Loucy (cell line): ENCODE measurements around the gene RPL15.

ENCODE experiments used
- H2AFZ ChIP-seq: fragments of 200-600 bp; sonication (generic); 2 replicates; pipeline ENCODE4 v1.6.0; 2016; ENCODE audit warnings: antibody characterized with exemption, mild to moderate bottlenecking, low read length, moderate library complexity
- H3F3A ChIP-seq: fragments of 200-600 bp; 2 replicates; pipeline ENCODE4 v1.6.0; 2016; ENCODE audit warnings: antibody characterized with exemption, low read depth, mild to moderate bottlenecking
- H3K27me3 ChIP-seq: fragments of 200-600 bp; sonication (generic); 2 replicates; pipeline ENCODE4 v1.6.1; 2014; ENCODE audit warnings: low read length, mild to moderate bottlenecking; ENCODE audit not compliant: insufficient read depth, poor library complexity, severe bottlenecking
- H3K36me3 ChIP-seq: fragments of 200-600 bp; sonication (generic); 2 replicates; pipeline ENCODE4 v1.6.1; 2016; ENCODE audit warnings: low read length; ENCODE audit not compliant: insufficient read depth
- H3K4me1 ChIP-seq: fragments of 200-600 bp; sonication (generic); 2 replicates; pipeline ENCODE4 v1.5.1; 2014; ENCODE audit warnings: low read length, mild to moderate bottlenecking; ENCODE audit not compliant: insufficient read depth, poor library complexity, severe bottlenecking
- H3K4me2 ChIP-seq: fragments of 200-600 bp; sonication (generic); 2 replicates; pipeline ENCODE4 v1.6.0; 2014; ENCODE audit warnings: antibody characterized with exemption, low read length, low read depth, mild to moderate bottlenecking; ENCODE audit not compliant: poor library complexity, severe bottlenecking
- H3K4me3 ChIP-seq: fragments of 200-600 bp; sonication (generic); 2 replicates; pipeline ENCODE4 v1.5.1; 2014; ENCODE audit warnings: low read length, mild to moderate bottlenecking, mixed read lengths; ENCODE audit not compliant: poor library complexity, severe bottlenecking
- H3K79me2 ChIP-seq: fragments of 200-600 bp; sonication (generic); 2 replicates; pipeline ENCODE4 v1.6.1; 2014; ENCODE audit warnings: low read length; ENCODE audit not compliant: insufficient read depth
- H3K9ac ChIP-seq: fragments of 200-600 bp; sonication (generic); 2 replicates; pipeline ENCODE4 v1.6.0; 2014; ENCODE audit warnings: mild to moderate bottlenecking, low read depth, low read length, moderate library complexity; ENCODE audit not compliant: poor library complexity, severe bottlenecking
- H3K9me2 ChIP-seq: fragments of 200-600 bp; sonication (generic); replicated peaks from 2 replicates; pipeline ENCODE4 v1.6.1; 2016; ENCODE audit warnings: low read depth, low read length, mixed read lengths
- H3K9me3 ChIP-seq: fragments of 200-600 bp; sonication (generic); 2 replicates; pipeline ENCODE4 v1.6.1; 2014; ENCODE audit warnings: mild to moderate bottlenecking, antibody characterized with exemption, low read length, low read depth; ENCODE audit not compliant: insufficient read depth
- H4K20me1 ChIP-seq: fragments of 200-600 bp; sonication (generic); 2 replicates; pipeline ENCODE4 v1.6.0; 2014; ENCODE audit warnings: antibody characterized with exemption, low read length, mild to moderate bottlenecking; ENCODE audit not compliant: insufficient read depth, poor library complexity, severe bottlenecking
- EZH2phosphoT487 ChIP-seq: fragments of 200-600 bp; IDR thresholded peaks from 2 replicates; pipeline ENCODE4 v1.6.1; 2018; ENCODE audit warnings: antibody characterized with exemption, mild to moderate bottlenecking, moderate library complexity, borderline replicate concordance
- TF ChIP-seq, protein P1 (sequence below): fragments of 200-600 bp; sonication (generic); conservative IDR thresholded peaks from 2 replicates; pipeline ENCODE4 v1.5.1; 2014; ENCODE audit warnings: mild to moderate bottlenecking, antibody characterized with exemption, low read length

Gene RPL15

DNA sequence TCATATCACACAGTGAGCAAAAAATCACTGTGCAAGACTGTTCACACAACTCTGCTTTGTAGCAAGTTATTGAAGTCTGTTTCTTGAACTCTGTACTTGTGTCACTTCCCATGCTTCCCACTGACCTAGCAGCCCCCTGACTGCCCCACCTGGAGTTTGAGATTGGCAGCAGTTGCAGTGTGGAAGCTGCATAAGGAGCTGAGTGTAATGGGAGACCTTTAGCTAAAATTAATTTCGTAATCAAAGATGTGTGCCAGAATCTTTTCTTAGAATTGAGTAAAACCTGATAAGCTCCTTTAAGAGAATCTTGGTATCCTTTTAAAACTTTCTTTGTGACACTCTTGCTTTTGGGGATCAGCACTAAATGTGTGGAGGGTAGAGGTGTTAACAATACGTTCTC lies 43.0 kb upstream of the RPL15 start:
- H3K36me3 ChIP-seq, result peaks cover 8% of the 10 kb centered on the region; the same call in 1 of the 2 replicates
- no peak overlapping the region for H3K4me2 ChIP-seq
- no peaks in the 10 kb centered on the region for H3K27me3 ChIP-seq
- peaks cover 81% of the 10 kb centered on the region for H3K79me2 ChIP-seq
- no peak overlapping the region for H3K4me3 ChIP-seq
- H3K9me3 ChIP-seq, result no peaks in the 10 kb centered on the region
- H4K20me1 ChIP-seq, result peaks cover 67% of the 10 kb centered on the region
- H3K9me2 ChIP-seq, result no peaks in the 10 kb centered on the region
- H2AFZ ChIP-seq, result no peak overlapping the region
- no peaks in the 10 kb centered on the region for H3K4me1 ChIP-seq
- no peaks in the 10 kb centered on the region for H3F3A ChIP-seq
- H3K9ac ChIP-seq, result no peak overlapping the region
- TF ChIP-seq EZH2phosphoT487, result no peak
- TF ChIP-seq, protein P1, sequence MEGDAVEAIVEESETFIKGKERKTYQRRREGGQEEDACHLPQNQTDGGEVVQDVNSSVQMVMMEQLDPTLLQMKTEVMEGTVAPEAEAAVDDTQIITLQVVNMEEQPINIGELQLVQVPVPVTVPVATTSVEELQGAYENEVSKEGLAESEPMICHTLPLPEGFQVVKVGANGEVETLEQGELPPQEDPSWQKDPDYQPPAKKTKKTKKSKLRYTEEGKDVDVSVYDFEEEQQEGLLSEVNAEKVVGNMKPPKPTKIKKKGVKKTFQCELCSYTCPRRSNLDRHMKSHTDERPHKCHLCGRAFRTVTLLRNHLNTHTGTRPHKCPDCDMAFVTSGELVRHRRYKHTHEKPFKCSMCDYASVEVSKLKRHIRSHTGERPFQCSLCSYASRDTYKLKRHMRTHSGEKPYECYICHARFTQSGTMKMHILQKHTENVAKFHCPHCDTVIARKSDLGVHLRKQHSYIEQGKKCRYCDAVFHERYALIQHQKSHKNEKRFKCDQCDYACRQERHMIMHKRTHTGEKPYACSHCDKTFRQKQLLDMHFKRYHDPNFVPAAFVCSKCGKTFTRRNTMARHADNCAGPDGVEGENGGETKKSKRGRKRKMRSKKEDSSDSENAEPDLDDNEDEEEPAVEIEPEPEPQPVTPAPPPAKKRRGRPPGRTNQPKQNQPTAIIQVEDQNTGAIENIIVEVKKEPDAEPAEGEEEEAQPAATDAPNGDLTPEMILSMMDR, result no peak

DNA sequence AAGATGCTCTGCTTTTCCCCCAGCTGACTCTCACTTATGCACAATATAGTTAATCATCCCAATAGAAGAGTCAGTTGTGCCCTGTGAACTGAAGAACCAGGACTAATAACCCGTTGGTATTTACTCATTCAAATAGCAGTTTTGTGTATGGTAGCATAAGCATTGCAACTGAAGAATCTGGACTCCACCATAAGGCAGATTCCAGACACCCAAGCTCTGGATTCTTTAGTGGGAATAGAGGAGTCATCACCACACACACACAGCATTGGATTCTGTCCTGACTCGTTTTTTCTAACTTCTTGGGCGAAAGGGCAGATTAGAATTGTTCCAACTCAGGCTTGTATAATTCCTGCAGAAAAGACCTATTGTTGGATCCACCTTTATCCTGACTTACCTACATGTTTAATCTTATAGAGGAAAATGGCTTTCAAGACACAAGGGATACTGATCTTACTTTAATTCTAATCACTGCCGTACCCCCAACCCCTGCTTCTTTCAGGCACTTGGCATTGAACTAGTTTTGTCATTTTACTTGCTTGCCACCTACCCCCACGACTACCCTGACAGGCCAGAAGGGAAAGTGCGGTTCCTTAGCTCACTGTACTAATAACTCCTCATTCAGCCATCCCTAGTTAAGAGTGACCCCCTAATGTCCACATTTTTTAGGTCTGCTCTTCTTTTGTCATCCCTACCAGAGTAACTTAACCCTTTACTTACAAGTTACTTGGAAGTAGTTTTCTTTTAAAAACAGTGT lies 42.4 kb upstream of the RPL15 start:
- Histone ChIP-seq H3K4me1 (no peaks in the 10 kb centered on the region), H3K4me2 (no peak overlapping the region), H3K27me3 (no peaks in the 10 kb centered on the region), H3K9me2 (no peaks in the 10 kb centered on the region), H3K9ac (no peak overlapping the region), H3K79me2 (peaks cover 81% of the 10 kb centered on the region), H3K9me3 (no peaks in the 10 kb centered on the region), H3K36me3 (peaks cover 10% of the 10 kb centered on the region; the same call in 1 of the 2 replicates), H2AFZ (no peak overlapping the region), H3F3A (no peaks in the 10 kb centered on the region), H3K4me3 (no peak overlapping the region), H4K20me1 (peaks cover 66% of the 10 kb centered on the region)
- TF ChIP-seq, protein P1, result no peak
- TF ChIP-seq EZH2phosphoT487, result no peak

DNA sequence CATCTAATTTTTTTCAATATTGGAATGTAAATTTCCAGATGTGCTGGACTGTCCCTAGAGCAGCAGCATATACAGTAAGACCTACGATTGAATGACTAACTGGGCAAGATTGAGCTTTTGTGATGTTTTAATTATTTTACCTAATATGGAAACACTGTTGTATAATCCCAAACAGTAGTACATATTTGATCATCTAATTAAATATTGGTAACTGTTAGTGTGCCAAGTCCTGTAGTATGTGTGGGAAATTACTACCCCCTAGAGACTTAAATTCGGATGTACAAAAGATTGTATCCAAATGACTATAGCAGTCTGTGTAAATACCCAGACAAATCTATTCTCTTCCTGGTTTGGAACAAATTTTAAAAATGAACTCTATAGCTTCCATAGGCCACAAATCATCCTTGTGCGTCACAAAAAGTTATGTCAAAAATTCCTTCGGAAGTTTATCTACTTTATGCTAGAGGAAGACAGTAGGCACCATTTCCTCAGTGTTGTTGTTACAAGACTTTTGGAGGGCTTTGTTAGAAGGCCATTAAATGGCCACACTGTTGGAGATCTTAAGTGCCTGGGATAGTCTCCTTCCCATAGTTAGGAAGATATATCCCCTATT lies 41.7 kb upstream of the RPL15 start:
- H3F3A ChIP-seq, result no peaks in the 10 kb centered on the region
- no peaks in the 10 kb centered on the region for H3K9me3 ChIP-seq
- H3K79me2 ChIP-seq, result peaks cover 78% of the 10 kb centered on the region
- no peaks in the 10 kb centered on the region for H3K9me2 ChIP-seq
- H3K4me2 ChIP-seq, result no peak overlapping the region
- no peaks in the 10 kb centered on the region for H3K4me1 ChIP-seq
- no peak for TF ChIP-seq EZH2phosphoT487
- TF ChIP-seq, protein P1, result no peak; the same call in 1 of the 2 replicates
- H3K4me3 ChIP-seq, result no peak overlapping the region
- H3K36me3 ChIP-seq, result peaks cover 10% of the 10 kb centered on the region; the same call in 1 of the 2 replicates
- peaks cover 62% of the 10 kb centered on the region for H4K20me1 ChIP-seq
- no peaks in the 10 kb centered on the region for H3K27me3 ChIP-seq
- no peak overlapping the region for H2AFZ ChIP-seq
- H3K9ac ChIP-seq, result no peak overlapping the region
